ENCODE measurements around the gene MAP3K5.

Gene MAP3K5

GRCh38 chr6:136739501-136739900 lies 52.8 kb downstream of the MAP3K5 start:
- Histone ChIP-seq H3K36me3 (ENCODE audit: control insufficient read depth in 1 of 2, insufficient read depth in 2 of 2, low read length in 2 of 2) (no peaks in the 10 kb centered on the region), H2AK5ac (ENCODE audit: low read length) (no peak overlapping the region), H3K27ac (ENCODE audit: low read depth, low read length) (no peak overlapping the region), H3K79me1 (ENCODE audit: low read length) (no peaks in the 10 kb centered on the region), H2BK5ac (ENCODE audit: low read depth, low read length, poor library complexity) (no peak overlapping the region), H3K14ac (ENCODE audit: low read length) (no peak overlapping the region), H2BK120ac (ENCODE audit: insufficient read depth, low read length, poor library complexity) (no peak overlapping the region), H3K4me3 (ENCODE audit: low read depth, low read length) (no peak overlapping the region), H3K27me3 (ENCODE audit: insufficient read depth, low read length) (no peaks in the 10 kb centered on the region), H3K4me2 (ENCODE audit: low read length) (no peak overlapping the region), H3K4ac (ENCODE audit: low read depth, low read length) (no peak overlapping the region), H3K9me3 (ENCODE audit: insufficient read depth, low read depth, low read length) (no peaks in the 10 kb centered on the region), H2BK12ac (ENCODE audit: low read length) (no peak overlapping the region), H4K12ac (ENCODE audit: low read depth, low read length) (no peak overlapping the region), H3K79me2 (ENCODE audit: control insufficient read depth, insufficient read depth, low read length, poor library complexity) (no peaks in the 10 kb centered on the region), H3K9ac (ENCODE audit: low read length) (no peak overlapping the region), H4K91ac (ENCODE audit: low read depth, low read length) (no peak overlapping the region), H2AFZ (ENCODE audit: insufficient read depth, low read length, poor library complexity) (no peak overlapping the region), H3K23ac (ENCODE audit: low read length) (no peak overlapping the region), H3K18ac (ENCODE audit: low read length) (no peak overlapping the region), H4K8ac (ENCODE audit: low read depth, low read length) (no peak overlapping the region), H3K4me1 (ENCODE audit: control insufficient read depth in 1 of 2, insufficient read depth in 2 of 2, low read length in 2 of 2) (peaks cover 0 to under 1% of the 10 kb centered on the region in 2 experiments)
- WGBS (ENCODE audit: extremely low coverage, insufficient coverage, insufficient read length) = no CpG with 5 or more reads among the region's 3 CpGs
- DNase-seq = no peak

- no peak overlapping the region for H2BK120ac ChIP-seq (ENCODE audit: insufficient read depth, low read length, poor library complexity)
- no CpG with 5 or more reads among the region's 4 CpGs for WGBS (ENCODE audit: extremely low coverage, insufficient coverage, insufficient read length)
- no peak for DNase-seq
Measured at GRCh38 chr6:136739071-136739470, 53.2 kb downstream of the MAP3K5 start.

GRCh38 chr6:136738692-136739057 lies 53.6 kb downstream of the MAP3K5 start:
- H4K91ac ChIP-seq (ENCODE audit: low read depth, low read length) = no peak overlapping the region
- no peak overlapping the region for H4K8ac ChIP-seq (ENCODE audit: low read depth, low read length)
- no peak overlapping the region for H4K12ac ChIP-seq (ENCODE audit: low read depth, low read length)
- no peaks in the 10 kb centered on the region for H3K9me3 ChIP-seq (ENCODE audit: insufficient read depth, low read depth, low read length)
- no peaks in the 10 kb centered on the region for H3K27me3 ChIP-seq (ENCODE audit: insufficient read depth, low read length)
- no peak overlapping the region for H3K27ac ChIP-seq (ENCODE audit: low read depth, low read length)
- H2AFZ ChIP-seq (ENCODE audit: insufficient read depth, low read length, poor library complexity) = no peak overlapping the region
- H3K4me2 ChIP-seq (ENCODE audit: low read length) = no peak overlapping the region
- H3K4ac ChIP-seq (ENCODE audit: low read depth, low read length) = no peak overlapping the region
- H3K36me3 ChIP-seq (ENCODE audit: control insufficient read depth in 1 of 2, insufficient read depth in 2 of 2, low read length in 2 of 2) = no peaks in the 10 kb centered on the region
- H3K79me1 ChIP-seq (ENCODE audit: low read length) = no peaks in the 10 kb centered on the region
- no peaks in the 10 kb centered on the region for H3K4me1 ChIP-seq (ENCODE audit: control insufficient read depth in 1 of 2, insufficient read depth in 2 of 2, low read length in 2 of 2)
- H3K23ac ChIP-seq (ENCODE audit: low read length) = no peak overlapping the region
- H3K14ac ChIP-seq (ENCODE audit: low read length) = no peak overlapping the region
- H3K18ac ChIP-seq (ENCODE audit: low read length) = no peak overlapping the region
- no peak overlapping the region for H3K9ac ChIP-seq (ENCODE audit: low read length)
- H3K4me3 ChIP-seq (ENCODE audit: low read depth, low read length) = no peak overlapping the region
- WGBS (ENCODE audit: extremely low coverage, insufficient coverage, insufficient read length) = no CpG with 5 or more reads among the region's 6 CpGs
- DNase-seq = no peak
- no peak overlapping the region for H2AK5ac ChIP-seq (ENCODE audit: low read length)
- H2BK5ac ChIP-seq (ENCODE audit: low read depth, low read length, poor library complexity) = no peak overlapping the region
- no peak overlapping the region for H2BK120ac ChIP-seq (ENCODE audit: insufficient read depth, low read length, poor library complexity)
- no peak overlapping the region for H2BK12ac ChIP-seq (ENCODE audit: low read length)
- H3K79me2 ChIP-seq (ENCODE audit: control insufficient read depth, insufficient read depth, low read length, poor library complexity) = no peaks in the 10 kb centered on the region

More at GRCh38 chr6:136739071-136739470, 53.2 kb downstream of the MAP3K5 start:
- H3K9ac ChIP-seq (ENCODE audit: low read length) = no peak overlapping the region
- H4K8ac ChIP-seq (ENCODE audit: low read depth, low read length) = no peak overlapping the region
- H3K79me1 ChIP-seq (ENCODE audit: low read length) = no peaks in the 10 kb centered on the region
- no peak overlapping the region for H4K12ac ChIP-seq (ENCODE audit: low read depth, low read length)
- no peak overlapping the region for H3K4me3 ChIP-seq (ENCODE audit: low read depth, low read length)
- no peak overlapping the region for H3K27ac ChIP-seq (ENCODE audit: low read depth, low read length)
- H3K23ac ChIP-seq (ENCODE audit: low read length) = no peak overlapping the region
- H3K4ac ChIP-seq (ENCODE audit: low read depth, low read length) = no peak overlapping the region
- no peak overlapping the region for H2BK5ac ChIP-seq (ENCODE audit: low read depth, low read length, poor library complexity)
- no peak overlapping the region for H3K18ac ChIP-seq (ENCODE audit: low read length)
- H3K4me1 ChIP-seq (ENCODE audit: control insufficient read depth in 1 of 2, insufficient read depth in 2 of 2, low read length in 2 of 2) = no peaks in the 10 kb centered on the region
- no peaks in the 10 kb centered on the region for H3K27me3 ChIP-seq (ENCODE audit: insufficient read depth, low read length)
- no peak overlapping the region for H3K4me2 ChIP-seq (ENCODE audit: low read length)
- no peaks in the 10 kb centered on the region for H3K36me3 ChIP-seq (ENCODE audit: control insufficient read depth in 1 of 2, insufficient read depth in 2 of 2, low read length in 2 of 2)
- no peak overlapping the region for H2AFZ ChIP-seq (ENCODE audit: insufficient read depth, low read length, poor library complexity)
- H2BK12ac ChIP-seq (ENCODE audit: low read length) = no peak overlapping the region
- no peak overlapping the region for H3K14ac ChIP-seq (ENCODE audit: low read length)
- no peak overlapping the region for H4K91ac ChIP-seq (ENCODE audit: low read depth, low read length)
- no peak overlapping the region for H2AK5ac ChIP-seq (ENCODE audit: low read length)
- H3K79me2 ChIP-seq (ENCODE audit: control insufficient read depth, insufficient read depth, low read length, poor library complexity) = no peaks in the 10 kb centered on the region
- no peaks in the 10 kb centered on the region for H3K9me3 ChIP-seq (ENCODE audit: insufficient read depth, low read depth, low read length)

GRCh38 chr6:136737871-136738691 lies 54.2 kb downstream of the MAP3K5 start:
- Histone ChIP-seq H3K9ac (ENCODE audit: low read length) (no peak overlapping the region), H3K4me1 (ENCODE audit: control insufficient read depth in 1 of 2, insufficient read depth in 2 of 2, low read length in 2 of 2) (no peaks in the 10 kb centered on the region), H3K14ac (ENCODE audit: low read length) (no peak overlapping the region), H2BK120ac (ENCODE audit: insufficient read depth, low read length, poor library complexity) (no peak overlapping the region), H4K91ac (ENCODE audit: low read depth, low read length) (no peak overlapping the region), H3K79me1 (ENCODE audit: low read length) (no peaks in the 10 kb centered on the region), H2BK5ac (ENCODE audit: low read depth, low read length, poor library complexity) (no peak overlapping the region), H2AK5ac (ENCODE audit: low read length) (no peak overlapping the region), H3K27ac (ENCODE audit: low read depth, low read length) (no peak overlapping the region), H3K9me3 (ENCODE audit: insufficient read depth, low read depth, low read length) (no peaks in the 10 kb centered on the region), H3K4me2 (ENCODE audit: low read length) (no peak overlapping the region), H4K12ac (ENCODE audit: low read depth, low read length) (no peak overlapping the region), H4K8ac (ENCODE audit: low read depth, low read length) (no peak overlapping the region), H3K79me2 (ENCODE audit: control insufficient read depth, insufficient read depth, low read length, poor library complexity) (no peaks in the 10 kb centered on the region), H3K23ac (ENCODE audit: low read length) (no peak overlapping the region), H3K36me3 (ENCODE audit: control insufficient read depth in 1 of 2, insufficient read depth in 2 of 2, low read length in 2 of 2) (no peaks in the 10 kb centered on the region), H2AFZ (ENCODE audit: insufficient read depth, low read length, poor library complexity) (no peak overlapping the region), H2BK12ac (ENCODE audit: low read length) (no peak overlapping the region), H3K18ac (ENCODE audit: low read length) (no peak overlapping the region), H3K27me3 (ENCODE audit: insufficient read depth, low read length) (no peaks in the 10 kb centered on the region), H3K4me3 (ENCODE audit: low read depth, low read length) (no peak overlapping the region), H3K4ac (ENCODE audit: low read depth, low read length) (no peak overlapping the region)
- WGBS (ENCODE audit: extremely low coverage, insufficient coverage, insufficient read length) = no CpG with 5 or more reads among the region's 9 CpGs
- DNase-seq = peak in 1 of 2 donors; percentile 47

Data from trophoblast cell (in vitro differentiated cells and primary cell).